Prostate gland (tissue), 2 donors: Measurements from ENCODE around the gene TBXA2R.

Experiments
- POLR2A ChIP-seq: fragments of 450-650 bp; IDR thresholded peaks from one replicate; pipeline ENCODE4 v1.6.1; 2016; ENCODE audit warnings: antibody characterized with exemption, mild to moderate bottlenecking
- TF ChIP-seq, protein P1 (sequence below), 4 experiments: fragments of 200-600 bp in 2 of 4; fragments of 450-650 bp in 2 of 4; sonication (generic) in 2 of 4; IDR thresholded peaks; 1 replicate in 3 of 4; 2 replicates in 1 of 4; pipeline ENCODE4 v1.5.1; 2016 to 2019; ENCODE audit warnings: antibody characterized with exemption in 4 of 4, mild to moderate bottlenecking in 2 of 4, moderate library complexity in 2 of 4

DNA sequence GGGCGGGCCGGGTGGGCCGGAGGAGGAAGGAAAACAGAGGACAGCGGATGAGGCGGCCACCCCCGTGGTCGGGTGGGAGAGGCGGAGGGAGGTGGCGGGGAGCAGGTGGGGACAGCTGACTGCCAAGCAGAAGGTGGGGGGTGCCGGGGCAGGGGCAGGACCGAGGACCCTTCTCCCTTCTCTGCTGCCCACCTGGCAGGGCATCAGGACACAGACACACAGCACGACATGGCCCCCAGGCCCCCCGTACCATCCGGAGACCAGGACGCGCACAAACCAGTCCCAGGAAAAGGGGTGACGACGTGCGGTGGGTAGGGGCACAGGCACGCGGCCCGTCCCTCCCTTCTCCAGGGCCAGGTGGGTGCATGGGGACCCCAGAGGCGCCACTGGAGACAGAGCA is 30.9 kb upstream of the TBXA2R start:
- TF ChIP-seq, protein P1, sequence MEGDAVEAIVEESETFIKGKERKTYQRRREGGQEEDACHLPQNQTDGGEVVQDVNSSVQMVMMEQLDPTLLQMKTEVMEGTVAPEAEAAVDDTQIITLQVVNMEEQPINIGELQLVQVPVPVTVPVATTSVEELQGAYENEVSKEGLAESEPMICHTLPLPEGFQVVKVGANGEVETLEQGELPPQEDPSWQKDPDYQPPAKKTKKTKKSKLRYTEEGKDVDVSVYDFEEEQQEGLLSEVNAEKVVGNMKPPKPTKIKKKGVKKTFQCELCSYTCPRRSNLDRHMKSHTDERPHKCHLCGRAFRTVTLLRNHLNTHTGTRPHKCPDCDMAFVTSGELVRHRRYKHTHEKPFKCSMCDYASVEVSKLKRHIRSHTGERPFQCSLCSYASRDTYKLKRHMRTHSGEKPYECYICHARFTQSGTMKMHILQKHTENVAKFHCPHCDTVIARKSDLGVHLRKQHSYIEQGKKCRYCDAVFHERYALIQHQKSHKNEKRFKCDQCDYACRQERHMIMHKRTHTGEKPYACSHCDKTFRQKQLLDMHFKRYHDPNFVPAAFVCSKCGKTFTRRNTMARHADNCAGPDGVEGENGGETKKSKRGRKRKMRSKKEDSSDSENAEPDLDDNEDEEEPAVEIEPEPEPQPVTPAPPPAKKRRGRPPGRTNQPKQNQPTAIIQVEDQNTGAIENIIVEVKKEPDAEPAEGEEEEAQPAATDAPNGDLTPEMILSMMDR (IDR thresholded peaks at IDR 0.05): no peak
- TF ChIP-seq POLR2A: no peak
